Measurements from ENCODE around the gene NIPAL4.

NIPAL4 gene

DNA sequence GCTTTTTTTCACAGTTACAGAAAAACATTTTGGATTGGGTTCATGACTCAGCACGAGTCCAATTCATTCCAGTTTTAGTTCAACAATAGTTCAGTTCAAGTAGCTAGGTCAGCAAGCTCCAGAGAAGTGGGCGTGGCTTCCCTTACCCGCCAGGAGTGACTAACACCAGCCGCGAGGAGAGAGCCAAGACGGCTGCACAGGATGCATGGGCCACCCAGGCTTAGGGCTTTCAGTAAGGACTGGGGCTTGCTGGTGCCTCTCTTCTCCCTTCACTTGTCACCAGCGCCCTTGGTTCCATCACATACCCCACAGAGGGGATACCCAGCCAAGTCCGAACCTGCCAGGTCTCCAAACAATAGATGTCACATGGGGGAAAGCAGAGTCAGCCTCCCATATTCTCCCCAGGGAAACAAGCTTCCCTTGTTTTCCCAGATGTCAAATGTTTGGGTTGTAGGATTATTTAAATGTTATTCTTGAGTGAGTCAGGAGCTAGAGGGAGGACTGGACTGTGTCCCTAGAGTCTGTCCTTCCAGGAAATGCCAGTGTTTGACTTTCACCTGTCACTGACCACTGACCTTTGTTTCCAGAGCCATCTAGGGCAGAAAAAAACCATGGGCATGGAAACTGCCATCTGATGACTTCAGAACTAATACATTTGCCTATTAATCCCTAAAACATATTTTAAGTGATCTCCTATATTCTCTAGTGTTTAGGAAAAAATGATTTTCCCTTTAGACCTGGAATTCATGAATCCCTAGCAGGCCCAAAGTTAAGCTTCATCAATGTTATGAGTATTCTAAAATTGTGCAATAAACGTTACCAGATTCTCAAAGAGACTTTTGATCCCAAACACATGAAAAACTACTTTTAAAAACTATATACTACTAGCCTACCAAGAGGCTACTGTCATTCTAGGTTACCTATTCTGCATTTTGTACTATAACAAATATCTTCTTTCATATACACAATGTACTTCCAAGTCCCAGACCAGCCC lies 51.9 kb downstream of the NIPAL4 start:
- TF ChIP-seq, protein P1, sequence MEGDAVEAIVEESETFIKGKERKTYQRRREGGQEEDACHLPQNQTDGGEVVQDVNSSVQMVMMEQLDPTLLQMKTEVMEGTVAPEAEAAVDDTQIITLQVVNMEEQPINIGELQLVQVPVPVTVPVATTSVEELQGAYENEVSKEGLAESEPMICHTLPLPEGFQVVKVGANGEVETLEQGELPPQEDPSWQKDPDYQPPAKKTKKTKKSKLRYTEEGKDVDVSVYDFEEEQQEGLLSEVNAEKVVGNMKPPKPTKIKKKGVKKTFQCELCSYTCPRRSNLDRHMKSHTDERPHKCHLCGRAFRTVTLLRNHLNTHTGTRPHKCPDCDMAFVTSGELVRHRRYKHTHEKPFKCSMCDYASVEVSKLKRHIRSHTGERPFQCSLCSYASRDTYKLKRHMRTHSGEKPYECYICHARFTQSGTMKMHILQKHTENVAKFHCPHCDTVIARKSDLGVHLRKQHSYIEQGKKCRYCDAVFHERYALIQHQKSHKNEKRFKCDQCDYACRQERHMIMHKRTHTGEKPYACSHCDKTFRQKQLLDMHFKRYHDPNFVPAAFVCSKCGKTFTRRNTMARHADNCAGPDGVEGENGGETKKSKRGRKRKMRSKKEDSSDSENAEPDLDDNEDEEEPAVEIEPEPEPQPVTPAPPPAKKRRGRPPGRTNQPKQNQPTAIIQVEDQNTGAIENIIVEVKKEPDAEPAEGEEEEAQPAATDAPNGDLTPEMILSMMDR (IDR thresholded peaks at IDR 0.05; ENCODE audit: control insufficient read depth, insufficient read depth, low read depth, low read length, missing control alignments) = no peak
- DNase-seq (ENCODE audit: low read depth) = peak; percentile 93
- H3K4me3 ChIP-seq (ENCODE audit: control insufficient read depth, low read depth, low read length) = no peak overlapping the region

DNA sequence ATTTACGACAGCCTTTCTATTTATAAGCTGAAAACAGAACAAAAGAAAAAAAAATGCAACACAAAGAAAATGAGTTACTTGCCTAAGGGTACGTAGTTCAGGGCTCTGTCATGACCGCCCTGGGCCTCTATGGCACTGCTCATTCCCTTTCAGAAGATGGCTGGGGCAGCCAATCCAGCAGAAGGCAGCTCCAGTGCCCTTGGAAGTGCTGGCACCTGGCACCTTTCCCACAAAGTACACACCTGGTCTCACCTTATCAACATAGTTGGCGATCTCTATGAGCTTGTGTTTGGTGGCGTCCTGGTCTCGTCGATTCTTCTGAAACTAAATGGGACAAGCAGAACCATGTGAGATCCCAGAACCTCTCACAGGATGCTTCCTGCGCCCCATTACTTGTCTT lies 53.2 kb downstream of the NIPAL4 start:
- no peak for DNase-seq (ENCODE audit: low read depth)
- no peak overlapping the region for H3K4me3 ChIP-seq (ENCODE audit: control insufficient read depth, low read depth, low read length)
- TF ChIP-seq, protein P1 (IDR thresholded peaks at IDR 0.05; ENCODE audit: control insufficient read depth, insufficient read depth, low read depth, low read length, missing control alignments) = no peak

DNA sequence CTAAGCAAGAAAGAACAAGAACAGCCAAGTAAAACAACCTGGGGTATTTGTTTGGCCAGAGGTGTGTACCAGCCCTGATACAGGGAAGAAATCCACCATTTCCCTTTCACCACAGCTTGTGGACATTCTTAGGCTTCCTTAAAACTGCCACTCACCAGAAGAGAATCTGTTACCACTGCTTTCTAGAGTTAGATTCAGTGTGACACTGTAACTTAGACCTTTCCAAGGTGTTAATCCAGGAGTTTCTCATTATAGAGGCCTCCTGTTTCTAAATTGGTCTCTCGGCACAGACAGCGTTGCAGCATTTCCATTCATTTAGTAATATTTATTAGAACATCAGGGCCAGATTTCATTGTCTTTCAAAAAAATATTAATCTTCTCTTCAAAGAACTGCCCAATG lies 55.0 kb downstream of the NIPAL4 start:
- H3K4me3 ChIP-seq (ENCODE audit: control insufficient read depth, low read depth, low read length) = no peak overlapping the region
- TF ChIP-seq, protein P1 (IDR thresholded peaks at IDR 0.05; ENCODE audit: control insufficient read depth, insufficient read depth, low read depth, low read length, missing control alignments) = no peak
- DNase-seq (ENCODE audit: low read depth) = no peak

DNA sequence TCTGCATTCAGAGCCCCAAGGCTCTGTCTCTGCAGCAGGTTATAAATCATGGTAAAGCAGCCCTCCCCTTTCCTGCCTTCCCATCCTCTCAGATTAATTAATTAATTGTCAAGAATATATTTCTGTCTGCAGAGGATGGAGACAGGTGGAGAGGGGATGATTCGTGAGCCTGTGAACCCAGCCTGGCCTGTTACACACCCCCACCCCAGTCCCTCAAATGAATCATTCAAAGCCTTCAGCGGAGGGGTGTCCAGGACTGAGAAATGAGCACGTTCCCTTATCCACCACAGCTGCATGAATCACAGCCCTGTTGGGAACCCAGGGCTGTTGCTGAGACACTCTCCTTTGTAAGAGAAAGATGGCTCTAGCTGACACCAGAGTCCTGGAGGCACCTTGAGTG lies 56.0 kb downstream of the NIPAL4 start:
- H3K4me3 ChIP-seq (ENCODE audit: control insufficient read depth, low read depth, low read length) = no peak overlapping the region
- TF ChIP-seq, protein P1 (IDR thresholded peaks at IDR 0.05; ENCODE audit: control insufficient read depth, insufficient read depth, low read depth, low read length, missing control alignments) = no peak
- no peak for DNase-seq (ENCODE audit: low read depth)

DNA sequence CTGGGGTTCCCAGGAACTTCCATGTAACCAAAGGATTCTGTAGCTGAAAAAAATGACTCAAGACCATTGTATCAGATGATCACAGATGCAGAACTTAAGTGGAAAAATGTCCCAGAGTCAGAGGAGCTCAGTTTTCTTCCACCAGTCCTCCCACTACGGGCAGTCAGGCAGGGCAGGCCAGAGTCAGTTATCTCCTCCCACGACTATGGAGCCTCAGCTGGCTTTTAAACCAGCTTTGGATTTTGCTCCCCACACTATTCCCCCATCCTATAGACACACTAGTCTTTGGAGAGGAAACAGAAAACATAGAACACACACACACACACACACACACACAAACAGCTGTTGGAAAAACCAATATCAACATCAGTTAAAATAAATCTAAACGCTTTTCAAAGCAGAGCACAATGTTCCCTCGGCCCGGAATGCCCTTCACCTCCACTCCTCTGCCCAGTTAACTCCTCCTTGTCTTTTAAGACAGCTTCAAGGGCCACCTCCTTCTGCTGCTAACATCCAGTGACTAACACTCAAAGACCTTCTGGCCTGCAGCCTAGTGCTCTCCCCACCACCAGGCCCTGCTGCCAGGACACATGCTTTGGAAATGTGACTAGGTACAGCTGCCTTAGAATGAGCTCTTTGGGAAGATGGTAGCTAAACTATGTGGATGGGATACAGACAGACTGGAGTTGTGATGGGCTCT lies 56.8 kb downstream of the NIPAL4 start:
- DNase-seq (ENCODE audit: low read depth) = peak; percentile 79
- TF ChIP-seq, protein P1 (IDR thresholded peaks at IDR 0.05; ENCODE audit: control insufficient read depth, insufficient read depth, low read depth, low read length, missing control alignments) = no peak
- no peak overlapping the region for H3K4me3 ChIP-seq (ENCODE audit: control insufficient read depth, low read depth, low read length)

DNA sequence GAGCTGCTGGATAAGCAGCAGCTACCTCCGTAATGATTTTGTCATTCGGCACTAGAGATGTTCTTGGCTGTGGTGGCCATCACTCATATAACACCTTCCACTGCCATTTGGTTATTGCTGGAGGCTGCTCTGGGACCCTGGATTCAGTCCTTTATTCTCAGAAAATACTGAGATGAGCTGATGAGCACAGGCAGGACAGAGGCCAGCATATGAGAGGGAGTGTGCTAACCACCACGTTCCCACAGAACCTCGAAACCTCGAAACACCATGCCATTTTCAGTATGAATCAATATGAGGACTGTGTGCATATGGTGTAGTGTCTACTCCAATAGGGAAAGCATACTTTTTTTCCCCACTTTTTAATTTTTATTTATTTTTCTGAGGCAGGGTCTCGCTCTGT lies 59.0 kb downstream of the NIPAL4 start:
- DNase-seq (ENCODE audit: low read depth) = no peak
- no peak overlapping the region for H3K4me3 ChIP-seq (ENCODE audit: control insufficient read depth, low read depth, low read length)
- TF ChIP-seq, protein P1 (IDR thresholded peaks at IDR 0.05; ENCODE audit: control insufficient read depth, insufficient read depth, low read depth, low read length, missing control alignments) = no peak

All from AG09309 (cell line).